Measurements from ENCODE around the gene KLK11. TPM values are rescaled to one million over a fixed set of nuclear protein-coding genes. Genes with fewer than 3 reads are reported as not detected.

Gene KLK11
- total RNA-seq, 1 experiment from 2014 or later, result not detected

DNA sequence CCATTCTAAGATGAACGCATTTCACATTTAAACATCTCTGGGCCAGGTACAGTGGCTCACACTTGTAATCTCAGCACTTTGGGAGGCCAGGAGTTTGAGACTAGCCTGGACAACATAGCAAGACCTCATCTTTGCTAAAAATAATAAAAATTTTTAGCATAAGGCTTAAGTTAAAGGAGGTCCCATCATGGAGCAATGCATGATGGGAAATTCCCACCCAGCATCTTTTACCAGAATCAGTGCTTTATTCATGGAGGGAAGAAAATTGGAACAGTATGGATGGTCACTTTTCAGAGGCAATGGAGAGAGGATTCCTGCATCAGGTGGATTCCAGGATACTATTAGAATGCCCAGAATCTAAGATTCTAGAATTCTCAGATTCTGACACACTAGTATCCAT lies 21.2 kb downstream of the KLK11 start:
- H3K27ac ChIP-seq (ENCODE audit: low read length), result no peak overlapping the region
- in situ Hi-C loops (cut with HindIII; ENCODE audit: low pct_unique_long_range_greater_than_20kb, low sequenced_read_pairs) (no loop called here), intact Hi-C loops (cut with micrococcal nuclease; ENCODE audit: unreplicated experiment) (no loop called here)

DNA sequence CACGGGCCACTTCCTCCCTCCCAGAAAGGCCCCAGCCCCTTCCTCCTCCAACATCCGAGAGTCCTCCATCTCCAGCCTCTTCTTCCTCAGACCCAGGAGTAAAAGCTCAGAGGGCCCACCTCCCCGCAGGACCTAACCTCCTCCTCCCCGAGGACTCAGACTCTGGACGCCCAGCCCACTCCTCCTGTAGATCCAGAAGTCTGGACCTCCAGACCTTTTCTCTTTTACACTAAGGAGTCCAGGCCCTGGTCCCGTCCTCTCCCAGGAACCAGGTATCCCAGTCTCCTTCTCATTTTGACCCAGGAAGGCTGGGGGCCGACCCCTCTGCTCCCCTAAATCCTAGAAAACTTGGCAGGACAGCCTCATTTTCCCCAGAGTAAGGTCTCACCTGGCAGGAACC lies 23.1 kb downstream of the KLK11 start:
- H3K36me3 ChIP-seq (ENCODE audit: control insufficient read depth, insufficient read depth, low read length), result no peaks in the 10 kb centered on the region
- ATAC-seq, result no peak
- POLR2A ChIA-PET, result no interaction called here
- DNase-seq (ENCODE audit: low read depth, low spot score), result no peak
- intact Hi-C loops (cut with micrococcal nuclease; ENCODE audit: unreplicated experiment) (no loop called here), in situ Hi-C loops (cut with HindIII; ENCODE audit: low pct_unique_long_range_greater_than_20kb, low sequenced_read_pairs) (no loop called here)
- CTCF ChIA-PET, result no interaction called here
- H3K4me1 ChIP-seq (ENCODE audit: control insufficient read depth, insufficient read depth, low read length), result no peaks in the 10 kb centered on the region
- no peak overlapping the region for H3K27ac ChIP-seq (ENCODE audit: low read length)
- no peak overlapping the region for H3K4me3 ChIP-seq (ENCODE audit: low read depth in 2 of 2, low read length in 2 of 2)
- BruUV-seq (replicated peaks), result no TSS peak
- H3K9me3 ChIP-seq (ENCODE audit: control insufficient read depth, insufficient read depth, low read depth, low read length), result no peaks in the 10 kb centered on the region
- TF ChIP-seq POLR2AphosphoS5 (IDR thresholded peaks at IDR 0.05; ENCODE audit: low read depth, low read length), result no peak
- no peak for TF ChIP-seq REST (IDR thresholded peaks at IDR 0.05; ENCODE audit: insufficient read depth in 1 of 2, low read depth in 2 of 2, low read length in 1 of 2)
- TF ChIP-seq CTCF (IDR thresholded peaks at IDR 0.05), result no peak
- H3K27me3 ChIP-seq (ENCODE audit: control insufficient read depth, insufficient read depth, low read length), result no peaks in the 10 kb centered on the region; the same call in 1 of the 2 replicates

More for the DNA sequence above, 21.2 kb downstream of the KLK11 start:
- ATAC-seq (no peak), DNase-seq (ENCODE audit: low read depth, low spot score) (no peak)
- Histone ChIP-seq H3K36me3 (ENCODE audit: control insufficient read depth, insufficient read depth, low read length) (no peaks in the 10 kb centered on the region), H3K4me1 (ENCODE audit: control insufficient read depth, insufficient read depth, low read length) (no peaks in the 10 kb centered on the region), H3K9me3 (ENCODE audit: control insufficient read depth, insufficient read depth, low read depth, low read length) (no peaks in the 10 kb centered on the region), H3K4me3 (ENCODE audit: low read depth in 2 of 2, low read length in 2 of 2) (no peak overlapping the region), H3K27me3 (ENCODE audit: control insufficient read depth, insufficient read depth, low read length) (no peaks in the 10 kb centered on the region; the same call in 1 of the 2 replicates)
- TF ChIP-seq SIN3A (IDR thresholded peaks at IDR 0.05; ENCODE audit: borderline replicate concordance, insufficient read depth, low read depth, low read length) (no peak), TCF7L2 (IDR thresholded peaks at IDR 0.05; ENCODE audit: low read depth, low read length) (no peak), CTCF (IDR thresholded peaks at IDR 0.05) (no peak), POLR2AphosphoS5 (IDR thresholded peaks at IDR 0.05; ENCODE audit: low read depth, low read length) (no peak), REST (IDR thresholded peaks at IDR 0.05; ENCODE audit: insufficient read depth in 1 of 2, low read depth in 2 of 2, low read length in 1 of 2) (no peak)
- CTCF ChIA-PET, result no interaction called here
- BruUV-seq (replicated peaks), result no TSS peak
- POLR2A ChIA-PET, result no interaction called here

All from Panc1 (cell line).